GM12873 (cell line): ENCODE data around the gene METTL18.

Experiments
- CTCF ChIP-seq: IDR thresholded peaks from 2 replicates; pipeline ENCODE4 v1.5.1; 2012; ENCODE audit warnings: low read depth, mild to moderate bottlenecking, moderate library complexity, low read length, control low read depth; ENCODE audit not compliant: insufficient read depth; ENCODE audit errors: missing control alignments

METTL18 gene

GRCh38 chr1:169824153-169824552, 29.4 kb upstream of the METTL18 start:
- no peak for TF ChIP-seq CTCF

DNA sequence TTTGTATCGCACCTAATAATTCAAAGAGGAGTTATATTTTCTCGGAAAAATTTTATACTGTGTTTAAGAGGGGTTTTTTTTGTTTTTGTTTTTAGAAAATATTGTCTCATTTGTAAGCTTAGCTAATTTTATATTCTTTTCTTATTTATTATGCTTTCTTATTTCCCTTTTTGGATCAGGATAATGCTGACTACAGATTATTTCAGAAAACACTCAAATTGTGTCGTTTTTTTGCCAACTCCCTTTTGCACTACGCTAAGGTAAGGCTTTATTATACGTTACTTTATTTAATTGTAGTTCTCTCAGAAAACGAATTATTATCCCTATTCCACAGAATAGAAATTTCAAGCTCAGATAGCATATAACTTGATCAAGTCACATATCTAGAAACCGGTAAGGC, 26.8 kb upstream of the METTL18 start:
- TF ChIP-seq CTCF = no peak

DNA sequence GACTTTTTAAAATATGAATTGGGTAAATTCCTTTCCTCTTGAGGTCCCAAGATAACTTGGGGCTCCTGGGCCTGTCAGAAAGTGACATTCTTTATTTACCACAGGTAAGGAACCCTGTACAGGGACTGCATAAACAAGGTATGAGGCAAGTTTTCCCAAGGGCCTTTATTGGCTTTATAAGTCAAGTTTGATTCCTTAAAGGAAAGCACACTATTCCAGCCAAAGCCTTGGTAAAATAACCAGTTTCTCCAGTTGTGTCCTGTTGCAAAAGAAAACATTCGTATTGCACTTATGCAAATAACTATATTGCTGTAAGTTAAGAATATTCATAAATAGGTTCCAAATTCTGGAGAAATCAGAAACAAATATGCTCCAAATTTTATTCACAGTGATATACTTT, 21.9 kb upstream of the METTL18 start:
- no peak for TF ChIP-seq CTCF

DNA sequence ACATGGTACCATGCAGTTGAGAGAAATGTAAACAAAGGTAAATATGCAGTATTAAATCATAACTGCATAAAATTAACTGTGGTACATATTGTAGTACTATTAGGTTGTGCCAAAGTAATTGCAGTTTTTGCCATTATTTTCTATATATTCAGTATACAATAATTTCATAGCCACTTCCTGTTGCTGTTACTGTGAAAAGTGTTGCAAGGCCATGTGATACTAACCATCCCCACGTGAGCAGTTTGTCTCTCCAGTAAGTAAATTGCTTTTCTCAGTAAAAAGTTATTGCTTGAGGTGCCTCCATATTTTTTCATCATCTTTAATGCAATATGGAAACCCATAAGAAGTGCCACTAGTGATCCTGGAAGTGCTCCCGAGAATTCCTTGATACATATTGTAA, 19.6 kb upstream of the METTL18 start:
- TF ChIP-seq CTCF = no peak

GRCh38 chr1:169812131-169812530, 17.4 kb upstream of the METTL18 start:
- TF ChIP-seq CTCF = no peak

DNA sequence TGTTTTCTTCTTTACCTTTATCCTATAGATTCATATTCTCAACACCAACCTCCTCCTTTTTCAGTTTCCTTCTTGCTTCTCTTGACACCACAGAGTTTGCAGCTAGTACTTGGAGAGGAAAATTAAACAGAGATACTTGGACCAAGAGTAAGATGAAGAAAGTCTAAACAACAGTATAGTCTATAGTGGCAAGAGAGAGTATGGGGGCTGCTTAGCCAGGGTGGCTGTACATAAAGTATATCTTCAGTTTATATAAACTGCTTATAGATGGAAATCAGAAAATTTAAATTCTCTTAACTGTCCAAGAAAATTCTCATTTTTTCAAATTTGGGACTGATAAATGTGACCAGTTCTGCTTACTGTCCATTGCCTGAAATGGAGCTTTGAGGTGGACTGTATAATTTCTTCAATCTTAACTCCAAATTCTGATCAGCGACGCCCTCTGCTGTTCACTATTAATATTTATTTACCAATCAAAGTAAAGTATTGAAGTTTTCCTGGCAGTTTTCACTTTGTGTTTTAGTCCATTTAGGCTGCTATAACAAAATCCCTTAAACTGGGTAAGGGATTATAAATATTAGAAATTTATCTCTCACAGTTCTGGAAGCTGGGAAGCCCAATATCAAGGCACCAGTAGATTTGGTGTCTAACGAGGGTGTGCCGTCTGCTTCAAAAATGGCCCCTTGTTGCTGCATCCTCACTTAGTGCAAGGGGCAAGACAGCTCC, 14.8 kb upstream of the METTL18 start:
- peak; percentile 51 for TF ChIP-seq CTCF

GRCh38 chr1:169804941-169805340, 10.2 kb upstream of the METTL18 start:
- TF ChIP-seq CTCF = no peak
